GM19438 (cell line): ENCODE data around the gene ANXA6.

ENCODE experiments used
- ATAC-seq: cut with Tn5 transposase; IDR thresholded peaks from one replicate; pipeline ENCODE4 v1.9.1; 2021; ENCODE audit warnings: low read depth; ENCODE audit not compliant: unreplicated experiment

The ANXA6 gene

DNA sequence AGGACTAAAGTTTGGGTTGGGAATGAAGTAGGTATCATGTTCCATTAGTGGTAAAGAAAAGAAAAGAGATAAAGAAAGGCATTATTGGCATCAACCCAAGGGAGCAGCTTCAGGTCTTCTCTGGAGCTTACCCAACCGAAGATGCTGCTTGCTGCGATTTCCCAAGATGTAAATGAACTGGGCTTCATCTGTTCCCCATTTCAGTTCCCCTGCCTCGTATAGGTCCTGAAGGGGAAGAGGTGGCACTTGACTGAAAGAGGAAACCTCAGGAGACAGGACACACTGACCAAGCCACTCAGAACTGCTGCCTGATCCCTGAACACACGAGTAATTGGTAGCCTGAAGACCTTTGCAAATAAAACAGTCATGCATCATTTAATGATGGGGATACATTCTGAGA is 24.6 kb downstream of the ANXA6 start:
- ATAC-seq = no peak

DNA sequence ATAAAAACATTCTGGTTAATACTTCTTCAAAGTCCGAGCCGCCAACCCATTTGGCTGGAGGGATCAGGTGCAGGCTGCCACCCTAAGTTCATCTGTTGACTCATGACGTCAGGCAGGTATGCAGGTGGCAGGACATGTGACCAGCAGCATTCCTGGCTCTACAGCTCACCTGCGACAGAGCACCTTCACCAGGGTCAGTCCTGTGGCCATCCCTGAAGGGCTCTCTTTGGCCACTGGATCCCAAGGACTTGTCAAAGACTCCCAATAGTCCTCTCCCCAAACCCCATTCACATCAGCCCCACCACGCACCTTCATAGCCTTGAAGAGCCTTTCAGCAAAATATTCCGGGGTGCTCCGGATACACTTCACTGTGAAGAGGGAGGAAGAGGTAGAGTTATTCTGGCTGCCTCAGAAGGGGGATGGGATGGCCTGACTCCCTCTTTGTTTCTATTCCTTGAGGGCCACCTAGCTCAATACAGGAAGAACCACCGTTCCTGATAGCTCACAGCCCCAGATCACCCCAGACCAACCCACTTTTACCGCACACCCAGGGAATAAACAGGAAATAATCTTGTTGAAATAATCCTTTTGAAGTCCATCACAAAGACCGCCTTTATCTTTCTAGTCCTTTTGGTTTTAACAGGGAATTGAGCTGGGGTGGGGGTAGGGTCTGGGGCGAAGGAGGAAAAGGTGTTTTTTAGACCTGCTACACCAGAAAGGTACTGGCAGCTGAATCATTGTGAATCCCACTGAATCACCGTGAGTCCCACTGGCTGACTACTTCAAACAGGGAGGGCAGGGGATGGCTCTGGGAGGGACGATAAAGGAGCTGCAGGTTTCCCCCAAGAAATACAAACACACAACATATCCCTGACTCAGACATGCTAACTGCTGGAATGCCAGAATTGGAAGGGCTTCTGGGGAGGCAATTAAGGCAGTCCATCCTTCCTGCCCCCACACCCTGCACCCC is 26.4 kb downstream of the ANXA6 start:
- ATAC-seq = no peak

DNA sequence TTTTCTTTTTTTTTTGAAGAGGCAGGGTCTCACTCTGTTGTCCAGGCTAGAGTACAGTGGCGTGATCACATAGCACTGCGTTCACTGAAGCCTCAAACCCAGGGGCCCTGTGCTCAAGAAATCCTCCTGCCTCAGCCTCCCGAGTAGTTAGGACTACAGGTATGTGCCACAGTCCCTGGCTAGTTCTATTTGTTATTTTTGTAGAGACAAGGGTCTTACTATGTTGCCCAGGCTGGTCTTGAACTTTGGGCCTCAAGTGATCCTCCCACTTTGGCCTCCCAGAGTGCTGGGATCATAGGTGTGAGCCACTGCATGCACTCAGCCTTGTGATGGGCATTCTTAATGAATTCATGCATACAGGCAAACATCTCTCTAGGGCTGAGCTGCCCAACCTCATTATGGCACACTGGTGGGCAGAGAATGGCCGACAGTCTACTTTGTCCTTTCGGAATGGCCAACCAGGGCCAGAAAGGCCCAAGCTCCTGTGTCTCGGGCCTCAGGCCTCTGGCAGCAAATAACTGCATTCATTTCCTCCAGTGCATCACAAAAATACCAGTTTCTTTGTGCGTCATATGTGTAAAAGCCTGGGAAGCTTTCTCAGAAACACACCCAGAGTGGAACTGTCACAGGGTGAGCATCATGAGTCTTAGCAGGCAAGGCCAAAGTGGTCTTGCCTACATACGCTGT is 27.2 kb downstream of the ANXA6 start:
- ATAC-seq = no peak

DNA sequence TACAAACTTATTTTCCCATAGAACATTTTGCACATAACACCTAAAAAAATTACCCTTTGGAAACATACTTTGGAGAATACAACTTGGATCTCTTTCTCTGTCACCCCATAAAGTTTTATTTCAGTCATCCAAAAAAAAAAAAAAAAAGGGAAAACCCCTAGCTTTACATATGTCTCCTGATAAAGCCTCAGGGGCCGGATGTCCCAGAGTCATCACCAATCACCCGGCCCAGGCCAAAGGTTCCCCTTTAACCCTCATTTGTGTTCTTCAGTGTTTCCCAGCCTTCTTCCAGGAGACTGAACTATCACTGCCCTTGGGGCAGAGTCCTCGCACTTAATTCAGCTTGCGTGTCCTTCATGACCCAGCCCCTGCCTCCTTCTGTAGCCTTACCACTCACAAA is 28.8 kb downstream of the ANXA6 start:
- ATAC-seq = no peak

DNA sequence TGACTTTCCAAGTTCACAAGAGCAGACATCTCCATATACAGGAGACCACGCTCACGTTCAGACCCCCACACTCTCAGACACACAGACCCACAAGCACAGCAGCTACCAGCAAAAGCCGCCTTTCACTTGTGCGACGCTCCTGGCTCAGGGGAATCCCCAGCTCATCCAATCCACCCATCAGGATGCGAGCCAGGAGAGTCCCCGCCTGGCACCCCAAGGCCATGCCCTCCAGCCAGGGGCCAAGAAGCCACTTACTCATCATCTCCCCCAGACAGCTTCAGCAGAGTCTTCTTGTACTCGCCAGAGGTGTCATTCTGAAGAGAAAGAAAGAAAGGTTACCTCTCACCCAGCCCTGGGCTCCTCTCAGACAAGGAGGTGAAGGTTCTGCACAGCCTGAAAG is 29.7 kb downstream of the ANXA6 start:
- ATAC-seq = no peak

DNA sequence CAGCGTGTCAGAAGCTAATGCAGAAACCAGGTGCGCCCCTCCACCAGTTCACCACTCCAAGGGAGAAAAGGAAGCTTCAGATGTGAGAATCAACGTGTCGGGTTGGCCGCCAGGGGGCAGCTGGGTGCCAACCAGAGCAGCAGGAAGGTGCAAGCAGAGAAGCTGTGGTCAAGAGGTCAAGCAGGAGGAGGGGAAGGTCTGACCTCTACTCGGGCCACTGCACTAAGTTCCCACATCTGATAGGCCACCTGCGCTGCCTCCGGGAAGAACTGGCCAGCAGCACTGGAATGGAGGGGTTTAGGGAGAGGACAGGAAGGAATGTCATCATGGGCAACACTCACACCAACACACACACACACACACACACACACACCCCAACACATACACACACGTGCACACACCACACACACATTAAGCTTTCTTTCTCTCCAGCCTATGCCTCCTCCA is 31.4 kb downstream of the ANXA6 start:
- ATAC-seq = peak; percentile 32

DNA sequence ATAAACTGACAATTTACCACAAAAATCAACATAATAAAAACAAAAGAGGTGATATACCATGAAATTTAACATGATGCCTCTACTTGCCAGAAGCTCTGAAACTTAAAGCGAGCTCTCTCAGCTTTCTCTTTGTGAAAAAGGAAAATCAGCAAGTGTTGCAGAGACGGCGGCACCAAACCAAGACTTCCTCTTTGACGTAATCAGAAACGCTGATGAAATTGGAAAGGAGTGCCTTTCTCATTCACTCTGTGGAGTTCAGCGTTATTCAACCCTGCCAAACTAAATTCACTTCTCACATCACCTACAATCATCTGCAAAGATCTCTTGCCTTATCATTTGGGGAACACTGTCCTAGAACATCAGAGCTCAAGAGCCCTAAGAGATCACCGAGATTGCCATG is 32.2 kb downstream of the ANXA6 start:
- no peak for ATAC-seq

DNA sequence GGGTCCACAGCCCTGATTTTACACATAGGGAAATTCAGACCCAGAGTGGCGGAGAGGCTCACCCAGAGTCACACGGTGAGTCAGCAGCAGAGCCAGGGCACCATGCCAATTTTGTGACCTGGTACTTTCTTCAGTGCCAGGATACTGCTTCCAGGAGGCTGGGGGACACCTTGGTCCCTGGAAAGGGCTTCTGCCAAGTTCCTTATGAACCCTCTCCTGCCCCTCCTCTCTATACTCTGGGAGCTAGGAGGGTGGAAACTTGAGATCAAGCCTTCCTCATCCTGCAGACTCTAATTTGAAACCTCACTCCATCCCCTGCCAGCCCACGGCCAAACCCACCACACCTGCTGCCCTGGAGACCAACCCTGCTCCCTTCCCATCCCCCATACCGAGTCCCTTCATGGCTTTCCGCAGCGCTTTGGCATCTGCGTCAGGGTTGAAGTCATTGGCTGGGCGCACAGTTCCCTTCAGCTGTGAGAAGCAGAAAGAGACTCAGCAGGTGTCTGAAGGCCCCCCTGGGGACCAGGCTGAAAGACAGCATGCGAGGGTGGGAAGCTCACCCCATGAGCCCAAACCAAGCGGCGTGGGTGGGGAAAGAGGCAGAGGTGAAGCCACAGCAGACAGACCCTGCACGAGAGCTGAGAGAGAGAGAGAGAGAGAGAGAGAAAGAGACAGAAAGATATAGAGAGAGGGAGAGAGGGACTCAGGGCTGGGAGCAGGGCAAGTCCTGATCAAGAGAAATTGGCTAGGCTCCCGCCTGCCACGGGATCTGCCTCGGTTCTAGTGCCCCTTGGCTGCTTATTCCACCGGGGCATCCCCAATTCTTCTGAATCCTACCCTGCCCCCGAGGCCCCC is 33.5 kb downstream of the ANXA6 start:
- peak; percentile 84 for ATAC-seq

DNA sequence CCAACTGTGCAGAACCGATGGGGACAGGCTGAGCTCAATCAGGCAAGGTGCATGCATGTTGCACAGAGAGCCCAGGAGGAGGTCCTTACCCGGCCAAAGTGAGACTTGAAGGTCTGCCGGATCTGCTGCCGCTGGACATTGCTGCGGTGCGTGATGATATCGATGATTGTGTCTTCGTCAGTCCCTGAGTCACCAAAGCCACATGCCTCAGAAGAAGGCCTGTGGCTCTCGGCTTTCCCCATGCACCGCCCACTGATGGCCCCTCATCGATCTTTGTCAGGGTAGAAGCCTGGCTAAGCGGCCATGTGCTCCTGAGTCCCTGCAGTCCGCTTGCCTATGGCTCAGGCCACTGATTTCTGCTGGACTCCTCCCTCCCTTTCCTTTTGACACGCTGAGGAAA is 34.8 kb downstream of the ANXA6 start:
- no peak for ATAC-seq

DNA sequence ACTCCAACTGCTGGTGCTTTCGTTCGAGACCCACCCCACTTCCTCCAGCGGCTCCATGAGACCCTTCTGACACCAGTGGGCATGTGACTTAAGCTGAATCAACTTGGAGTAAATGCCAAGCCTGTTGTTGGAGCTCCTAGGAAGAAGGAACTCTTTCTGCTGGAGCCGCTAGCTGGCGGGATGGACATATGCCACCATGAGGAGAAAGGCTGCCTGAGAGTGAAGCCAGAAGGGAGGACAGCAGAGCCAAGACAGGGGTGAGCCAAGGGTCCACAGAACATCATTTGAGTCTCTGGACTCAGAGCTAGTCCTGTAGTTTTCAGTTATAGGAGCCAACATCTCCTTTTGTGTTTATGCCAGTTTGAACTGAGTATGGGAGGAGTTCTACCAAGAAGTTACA is 35.9 kb downstream of the ANXA6 start:
- no peak for ATAC-seq

DNA sequence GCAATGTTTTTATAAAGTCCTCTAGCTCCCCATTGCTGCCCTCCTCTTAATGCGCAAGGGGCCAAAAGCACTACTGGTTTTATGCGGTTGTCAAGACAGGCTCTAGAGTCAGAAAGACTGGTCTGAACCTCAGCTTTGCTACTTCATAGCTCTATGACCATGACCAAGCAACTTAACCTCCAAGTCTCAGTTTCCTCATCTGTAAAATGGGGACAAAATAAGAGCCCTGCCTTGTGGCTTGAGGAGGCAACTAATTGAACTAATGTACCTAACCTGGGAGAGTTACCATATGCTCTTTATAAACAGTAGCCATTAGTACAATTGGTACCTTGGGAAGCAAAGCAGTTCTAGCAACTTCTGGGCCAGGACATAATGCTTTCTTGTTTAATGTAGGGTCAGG is 36.5 kb downstream of the ANXA6 start:
- no peak for ATAC-seq

DNA sequence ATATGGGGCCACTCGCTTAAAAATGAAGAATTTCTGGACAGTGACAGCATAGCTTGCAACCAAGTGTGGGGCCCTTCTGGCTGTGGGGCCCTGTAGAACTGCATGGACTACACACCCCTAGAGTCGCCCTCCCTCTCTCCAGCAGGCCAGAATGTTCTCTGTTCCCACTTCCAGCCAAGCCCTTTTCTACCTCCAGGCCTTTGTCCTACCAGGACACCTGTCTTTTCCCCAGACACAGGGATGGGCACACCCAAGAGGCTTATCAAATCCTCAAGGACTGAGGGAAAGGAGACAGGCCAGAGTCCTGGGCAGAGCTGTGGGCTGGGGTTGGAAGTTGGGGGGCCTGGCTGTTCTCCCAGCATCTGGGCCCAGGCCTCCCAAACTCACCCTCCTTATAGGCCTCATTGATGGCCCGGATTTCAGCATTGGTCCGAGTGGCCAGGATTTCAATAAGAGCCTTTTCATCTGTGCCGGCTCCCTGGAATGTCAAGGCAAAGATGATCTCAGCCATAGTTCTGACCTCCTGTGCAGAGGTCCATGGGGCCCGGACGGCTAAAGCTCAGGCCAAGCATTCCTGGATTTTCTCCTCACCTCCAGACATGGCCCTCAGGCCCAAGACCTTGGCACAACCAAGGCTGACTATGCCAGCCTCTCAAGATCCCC is 38.5 kb downstream of the ANXA6 start:
- no peak for ATAC-seq

DNA sequence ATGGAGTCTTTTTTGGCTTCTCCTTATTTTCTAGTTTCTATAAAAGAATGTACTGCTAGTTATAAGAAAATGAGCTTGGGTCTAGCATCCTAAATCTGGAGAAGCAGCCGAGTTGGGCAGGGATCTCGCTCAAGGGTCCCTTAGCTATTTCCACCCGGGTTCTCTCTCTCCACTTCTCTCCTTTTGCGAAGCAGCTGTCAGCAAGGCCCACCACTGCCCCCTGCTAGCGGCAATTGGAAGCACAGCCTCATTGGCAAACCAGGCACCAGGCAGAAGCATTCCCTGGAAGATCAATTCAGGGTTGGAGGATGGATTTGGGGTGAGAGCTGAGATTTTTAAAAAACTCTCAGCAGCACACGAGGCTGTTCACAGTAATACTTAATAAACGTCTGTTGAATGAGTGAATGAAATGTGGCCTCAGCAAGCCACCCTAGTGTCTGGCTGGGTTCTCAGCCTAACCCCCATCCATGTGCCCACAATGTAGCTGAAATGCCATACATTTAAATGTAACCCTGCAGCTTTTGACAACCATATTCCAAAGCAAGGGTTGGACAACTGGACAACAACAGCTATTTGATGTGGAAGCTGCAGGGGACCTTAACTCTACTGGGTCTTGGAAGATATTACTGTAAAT is 42.2 kb downstream of the ANXA6 start:
- no peak for ATAC-seq

DNA sequence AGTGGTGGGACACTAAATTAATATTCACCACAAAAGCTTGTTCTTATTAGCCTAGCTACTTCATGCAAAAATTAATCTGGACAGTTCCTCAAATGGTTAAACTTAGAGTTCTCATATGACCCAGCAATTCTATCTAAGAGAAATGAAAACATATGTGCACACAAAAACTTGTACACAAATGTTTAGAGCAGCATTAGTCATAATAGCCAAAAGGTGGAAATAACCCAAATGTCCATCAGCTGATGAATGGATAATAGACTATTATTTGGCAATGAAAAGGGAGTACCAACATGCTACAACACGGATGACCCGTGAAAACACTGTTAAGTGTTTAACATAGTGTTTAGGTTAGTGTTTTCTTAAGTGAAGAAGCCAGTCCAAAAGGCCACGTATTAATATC is 43.9 kb downstream of the ANXA6 start:
- no peak for ATAC-seq

DNA sequence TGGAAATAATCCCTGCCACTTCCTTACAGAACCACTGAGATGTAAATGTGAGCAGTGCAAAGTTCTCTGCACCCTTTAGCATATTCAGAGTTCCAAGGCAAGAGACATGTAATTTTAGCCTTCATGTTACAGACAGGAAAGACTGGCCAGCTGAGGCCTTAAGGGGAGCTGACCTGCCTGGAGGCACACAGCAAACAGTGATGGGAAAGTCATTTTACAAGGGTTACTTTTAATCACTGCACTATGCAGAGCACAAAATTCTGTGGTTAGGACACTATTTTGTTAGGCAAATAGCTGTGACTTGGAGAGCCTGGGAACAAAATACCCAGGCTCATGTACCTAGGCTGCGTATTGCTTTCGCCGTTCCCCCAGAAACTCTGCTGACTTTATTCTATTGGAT is 46.6 kb downstream of the ANXA6 start:
- ATAC-seq = no peak

DNA sequence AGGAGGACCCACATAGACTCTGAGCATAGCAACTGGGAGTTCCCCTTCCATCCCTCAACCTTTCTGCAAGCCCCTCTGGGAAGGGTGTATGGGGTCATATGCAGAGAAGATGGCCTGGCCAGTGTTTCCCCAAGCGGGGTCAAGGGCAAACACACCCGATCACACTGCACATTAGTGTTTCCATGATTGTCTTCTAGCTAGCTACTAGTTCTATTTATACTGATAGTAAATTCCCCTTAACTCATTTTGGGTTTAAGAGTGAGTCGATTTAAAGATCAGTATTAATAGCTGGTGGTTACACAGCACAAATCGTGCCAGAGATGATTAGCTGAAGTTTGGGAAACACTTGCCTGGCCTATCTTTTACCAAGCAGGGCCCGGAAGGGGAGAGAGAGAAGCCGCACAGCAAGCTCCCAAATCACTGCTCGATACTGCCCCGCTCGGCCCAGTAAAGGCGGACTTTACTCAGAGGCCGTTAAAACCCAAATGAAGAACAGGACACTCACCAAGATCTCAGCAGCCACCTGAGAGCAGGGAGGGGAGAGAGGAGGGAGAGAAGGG is 47.4 kb downstream of the ANXA6 start:
- no peak for ATAC-seq

DNA sequence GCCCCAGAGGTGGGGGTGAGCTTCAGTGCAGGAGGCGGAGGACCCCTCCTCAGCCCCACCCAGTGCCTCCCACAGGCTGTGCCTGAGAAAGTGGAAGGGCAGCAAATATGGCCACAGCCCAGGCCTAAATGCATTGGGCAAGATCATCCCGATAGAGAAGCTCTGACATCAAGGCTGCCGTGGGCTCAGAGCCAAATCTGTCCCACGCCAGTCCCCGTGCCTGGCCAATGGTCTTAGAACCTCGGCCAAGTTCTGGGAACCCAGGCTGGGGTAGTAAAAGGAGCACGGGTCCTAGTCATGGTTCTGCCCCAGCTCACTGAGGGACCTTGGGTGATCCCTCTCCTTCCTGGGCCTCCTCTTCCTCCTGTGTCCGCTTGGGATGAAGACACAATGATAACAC is 49.0 kb downstream of the ANXA6 start:
- ATAC-seq = no peak

DNA sequence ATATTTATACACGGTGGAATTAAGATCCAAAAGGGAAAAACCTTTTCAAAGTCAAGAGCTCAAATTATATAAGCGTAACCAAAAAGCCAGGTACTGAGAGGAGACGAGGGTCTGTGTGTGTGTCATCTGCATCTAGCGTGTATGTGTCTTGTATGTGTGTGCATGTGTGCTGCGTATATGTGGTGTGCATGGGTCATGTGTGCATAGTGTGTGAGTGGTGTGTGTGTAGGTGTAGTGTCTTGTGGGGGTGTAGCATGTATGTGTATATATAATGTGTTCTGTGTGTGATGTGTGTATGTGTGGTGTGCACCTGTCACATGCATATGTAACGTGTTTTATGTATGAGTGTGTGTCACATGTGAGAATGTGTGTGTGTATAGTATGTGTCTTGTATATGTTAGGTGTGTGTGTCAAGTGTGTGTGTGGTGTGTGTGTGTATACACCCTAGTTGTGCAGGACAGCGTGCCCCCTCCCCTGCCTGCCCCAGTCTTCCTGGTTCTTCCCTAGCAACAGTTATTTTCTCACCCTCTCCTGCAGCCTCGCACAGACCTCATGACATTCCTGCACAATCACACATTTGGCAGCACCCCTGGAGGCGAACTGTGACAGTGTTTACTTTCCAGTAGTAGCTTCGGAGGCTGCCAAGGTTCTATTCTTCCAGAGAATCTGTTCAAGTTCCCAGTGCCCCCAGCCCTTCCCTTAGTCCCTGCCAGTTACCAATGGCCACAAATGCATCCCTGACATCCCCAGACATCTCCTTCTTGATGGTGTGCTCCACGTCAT is 49.6 kb downstream of the ANXA6 start:
- ATAC-seq = no peak

DNA sequence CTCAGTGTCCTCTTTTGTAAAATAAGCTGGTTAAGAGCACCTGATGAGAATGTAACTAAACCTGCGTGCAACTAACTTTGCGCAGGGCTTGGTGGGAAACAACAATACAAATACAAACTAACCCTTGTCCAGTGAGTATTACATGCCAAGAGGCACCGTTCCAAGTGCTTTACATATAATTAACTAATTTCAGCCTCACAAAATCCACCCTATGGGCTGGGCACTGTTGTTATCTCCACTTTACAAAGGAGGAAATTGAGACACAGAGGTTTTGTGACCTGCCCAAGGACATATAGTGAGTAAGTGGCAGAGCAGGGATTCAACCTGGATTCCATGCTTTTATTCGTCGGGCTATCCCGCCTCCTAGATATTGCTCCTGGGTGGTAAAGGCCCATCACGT is 50.5 kb downstream of the ANXA6 start:
- ATAC-seq = no peak
